ENCODE measurements around the gene RRM1. TPM values are rescaled to one million over a fixed set of nuclear protein-coding genes. Genes with fewer than 3 reads are reported as not detected.

The RRM1 gene
- total and polyA plus RNA-seq, 9 of the 15 experiments (the other 6 are each of a cell fraction or from before 2014, with no cell fraction given), result 113 to 270 (median 163) TPM

DNA sequence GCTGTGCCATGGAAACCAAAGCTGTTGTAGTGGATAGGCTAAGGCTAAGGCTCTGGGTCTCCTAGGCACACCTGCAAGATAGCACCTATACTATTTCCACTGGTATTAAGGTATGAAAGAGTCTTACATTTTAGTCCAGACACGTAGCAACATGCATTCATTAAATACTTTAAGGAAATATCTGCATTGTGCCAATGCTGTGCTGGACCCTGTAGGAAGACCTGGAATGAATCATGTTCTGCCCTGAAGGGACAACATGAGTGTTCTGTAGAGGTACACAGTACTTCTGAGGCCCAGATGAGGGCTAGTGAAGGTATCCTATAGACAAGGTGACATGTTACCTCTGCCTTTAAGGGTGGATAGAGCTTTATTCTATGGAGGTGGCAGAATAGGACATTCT, 35.2 kb upstream of the RRM1 start (continued):
- no peak for TF ChIP-seq SAFB2 (IDR thresholded peaks at IDR 0.05; ENCODE audit: borderline replicate concordance, low read depth, low read length, severe bottlenecking)
- no peak for TF ChIP-seq ZKSCAN3 (CRISPR knock-in tag; IDR thresholded peaks at IDR 0.05)
- no peak for TF ChIP-seq GATA2 (CRISPR knock-in tag; IDR thresholded peaks at IDR 0.05)
- no peak for TF ChIP-seq ZNF324 (CRISPR knock-in tag; IDR thresholded peaks at IDR 0.05)
- TF ChIP-seq ZNF75A (CRISPR knock-in tag; IDR thresholded peaks at IDR 0.05), result no peak
- TF ChIP-seq, protein P1, sequence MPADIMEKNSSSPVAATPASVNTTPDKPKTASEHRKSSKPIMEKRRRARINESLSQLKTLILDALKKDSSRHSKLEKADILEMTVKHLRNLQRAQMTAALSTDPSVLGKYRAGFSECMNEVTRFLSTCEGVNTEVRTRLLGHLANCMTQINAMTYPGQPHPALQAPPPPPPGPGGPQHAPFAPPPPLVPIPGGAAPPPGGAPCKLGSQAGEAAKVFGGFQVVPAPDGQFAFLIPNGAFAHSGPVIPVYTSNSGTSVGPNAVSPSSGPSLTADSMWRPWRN (IDR thresholded peaks at IDR 0.05; ENCODE audit: low read depth), result no peak
- TF ChIP-seq, protein P2, sequence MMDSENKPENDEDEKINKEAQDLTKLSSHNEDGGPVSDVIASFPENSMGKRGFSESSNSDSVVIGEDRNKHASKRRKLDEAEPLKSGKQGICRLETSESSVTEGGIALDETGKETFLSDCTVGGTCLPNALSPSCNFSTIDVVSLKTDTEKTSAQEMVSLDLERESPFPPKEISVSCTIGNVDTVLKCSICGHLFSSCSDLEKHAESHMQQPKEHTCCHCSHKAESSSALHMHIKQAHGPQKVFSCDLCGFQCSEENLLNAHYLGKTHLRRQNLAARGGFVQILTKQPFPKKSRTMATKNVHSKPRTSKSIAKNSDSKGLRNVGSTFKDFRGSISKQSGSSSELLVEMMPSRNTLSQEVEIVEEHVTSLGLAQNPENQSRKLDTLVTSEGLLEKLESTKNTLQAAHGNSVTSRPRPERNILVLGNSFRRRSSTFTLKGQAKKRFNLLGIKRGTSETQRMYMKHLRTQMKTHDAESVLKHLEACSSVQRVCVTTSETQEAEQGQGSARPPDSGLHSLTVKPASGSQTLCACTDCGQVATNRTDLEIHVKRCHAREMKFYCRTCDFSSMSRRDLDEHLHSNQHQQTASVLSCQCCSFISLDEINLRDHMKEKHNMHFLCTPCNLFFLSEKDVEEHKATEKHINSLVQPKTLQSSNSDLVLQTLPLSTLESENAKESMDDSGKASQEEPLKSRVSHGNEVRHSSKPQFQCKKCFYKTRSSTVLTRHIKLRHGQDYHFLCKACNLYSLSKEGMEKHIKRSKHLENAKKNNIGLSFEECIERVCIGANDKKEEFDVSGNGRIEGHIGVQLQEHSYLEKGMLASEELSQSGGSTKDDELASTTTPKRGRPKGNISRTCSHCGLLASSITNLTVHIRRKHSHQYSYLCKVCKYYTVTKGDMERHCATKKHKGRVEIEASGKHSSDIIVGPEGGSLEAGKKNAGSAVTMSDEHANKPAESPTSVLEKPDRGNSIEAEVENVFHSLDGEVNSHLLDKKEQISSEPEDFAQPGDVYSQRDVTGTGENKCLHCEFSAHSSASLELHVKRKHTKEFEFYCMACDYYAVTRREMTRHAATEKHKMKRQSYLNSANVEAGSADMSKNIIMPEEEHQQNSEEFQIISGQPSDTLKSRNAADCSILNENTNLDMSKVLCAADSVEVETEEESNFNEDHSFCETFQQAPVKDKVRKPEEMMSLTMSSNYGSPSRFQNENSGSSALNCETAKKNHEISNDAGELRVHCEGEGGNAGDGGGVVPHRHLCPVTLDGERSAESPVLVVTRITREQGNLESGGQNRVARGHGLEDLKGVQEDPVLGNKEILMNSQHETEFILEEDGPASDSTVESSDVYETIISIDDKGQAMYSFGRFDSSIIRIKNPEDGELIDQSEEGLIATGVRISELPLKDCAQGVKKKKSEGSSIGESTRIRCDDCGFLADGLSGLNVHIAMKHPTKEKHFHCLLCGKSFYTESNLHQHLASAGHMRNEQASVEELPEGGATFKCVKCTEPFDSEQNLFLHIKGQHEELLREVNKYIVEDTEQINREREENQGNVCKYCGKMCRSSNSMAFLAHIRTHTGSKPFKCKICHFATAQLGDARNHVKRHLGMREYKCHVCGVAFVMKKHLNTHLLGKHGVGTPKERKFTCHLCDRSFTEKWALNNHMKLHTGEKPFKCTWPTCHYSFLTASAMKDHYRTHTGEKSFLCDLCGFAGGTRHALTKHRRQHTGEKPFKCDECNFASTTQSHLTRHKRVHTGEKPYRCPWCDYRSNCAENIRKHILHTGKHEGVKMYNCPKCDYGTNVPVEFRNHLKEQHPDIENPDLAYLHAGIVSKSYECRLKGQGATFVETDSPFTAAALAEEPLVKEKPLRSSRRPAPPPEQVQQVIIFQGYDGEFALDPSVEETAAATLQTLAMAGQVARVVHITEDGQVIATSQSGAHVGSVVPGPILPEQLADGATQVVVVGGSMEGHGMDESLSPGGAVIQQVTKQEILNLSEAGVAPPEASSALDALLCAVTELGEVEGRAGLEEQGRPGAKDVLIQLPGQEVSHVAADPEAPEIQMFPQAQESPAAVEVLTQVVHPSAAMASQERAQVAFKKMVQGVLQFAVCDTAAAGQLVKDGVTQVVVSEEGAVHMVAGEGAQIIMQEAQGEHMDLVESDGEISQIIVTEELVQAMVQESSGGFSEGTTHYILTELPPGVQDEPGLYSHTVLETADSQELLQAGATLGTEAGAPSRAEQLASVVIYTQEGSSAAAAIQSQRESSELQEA (IDR thresholded peaks at IDR 0.05; ENCODE audit: low read depth), result no peak
- no peak for TF ChIP-seq ELF2 (CRISPR knock-in tag; IDR thresholded peaks at IDR 0.05)
- no peak for TF ChIP-seq ETV1 (tag; conservative IDR thresholded peaks at IDR 0.05; ENCODE audit: low read depth)
